ENCODE measurements around the gene HECW1. TPM values are rescaled to one million over a fixed set of nuclear protein-coding genes. Genes with fewer than 3 reads are reported as not detected.

HECW1 gene
- total RNA-seq, 4 donors from 2014 or later: 0.09 to 0.32 (median 0.12) TPM

DNA sequence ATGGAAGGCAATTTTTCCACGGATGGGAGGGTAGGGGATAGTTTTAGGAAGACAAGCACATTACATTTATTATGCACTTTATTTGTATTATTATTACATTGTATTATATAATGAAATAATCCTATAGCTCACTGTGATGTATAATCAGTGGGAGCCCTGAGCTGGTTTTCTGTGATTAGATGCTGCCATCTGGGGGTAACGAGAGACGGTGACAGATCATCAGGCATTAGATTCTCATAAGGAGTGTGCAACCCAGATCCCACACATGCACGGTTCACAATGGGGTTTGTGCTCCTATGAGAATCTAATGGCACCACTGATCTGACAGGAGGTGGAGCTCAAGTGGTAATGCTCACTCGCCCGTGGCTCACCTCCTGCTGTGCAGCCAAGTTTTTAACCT is 366.6 kb downstream of the HECW1 start:
- ATAC-seq (ENCODE audit: low FRiP score) (no peak), DNase-seq (ENCODE audit: low spot score) (no peak)
- TF ChIP-seq, protein P1, sequence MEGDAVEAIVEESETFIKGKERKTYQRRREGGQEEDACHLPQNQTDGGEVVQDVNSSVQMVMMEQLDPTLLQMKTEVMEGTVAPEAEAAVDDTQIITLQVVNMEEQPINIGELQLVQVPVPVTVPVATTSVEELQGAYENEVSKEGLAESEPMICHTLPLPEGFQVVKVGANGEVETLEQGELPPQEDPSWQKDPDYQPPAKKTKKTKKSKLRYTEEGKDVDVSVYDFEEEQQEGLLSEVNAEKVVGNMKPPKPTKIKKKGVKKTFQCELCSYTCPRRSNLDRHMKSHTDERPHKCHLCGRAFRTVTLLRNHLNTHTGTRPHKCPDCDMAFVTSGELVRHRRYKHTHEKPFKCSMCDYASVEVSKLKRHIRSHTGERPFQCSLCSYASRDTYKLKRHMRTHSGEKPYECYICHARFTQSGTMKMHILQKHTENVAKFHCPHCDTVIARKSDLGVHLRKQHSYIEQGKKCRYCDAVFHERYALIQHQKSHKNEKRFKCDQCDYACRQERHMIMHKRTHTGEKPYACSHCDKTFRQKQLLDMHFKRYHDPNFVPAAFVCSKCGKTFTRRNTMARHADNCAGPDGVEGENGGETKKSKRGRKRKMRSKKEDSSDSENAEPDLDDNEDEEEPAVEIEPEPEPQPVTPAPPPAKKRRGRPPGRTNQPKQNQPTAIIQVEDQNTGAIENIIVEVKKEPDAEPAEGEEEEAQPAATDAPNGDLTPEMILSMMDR (IDR thresholded peaks at IDR 0.05): no peak

GRCh38 chr7:43479543-43479942 is 367.1 kb downstream of the HECW1 start:
- TF ChIP-seq, protein P1 (IDR thresholded peaks at IDR 0.05): no peak

GRCh38 chr7:43480581-43480980 is 368.1 kb downstream of the HECW1 start:
- TF ChIP-seq, protein P1 (IDR thresholded peaks at IDR 0.05): no peak
- DNase-seq (ENCODE audit: low spot score) (no peak), ATAC-seq (ENCODE audit: low FRiP score) (no peak)

More at GRCh38 chr7:43479543-43479942, 367.1 kb downstream of the HECW1 start:
- DNase-seq (ENCODE audit: low spot score) (no peak), ATAC-seq (ENCODE audit: low FRiP score) (no peak)

- no peak for DNase-seq (ENCODE audit: low spot score)
- no peak for ATAC-seq (ENCODE audit: low FRiP score)
- TF ChIP-seq, protein P1 (IDR thresholded peaks at IDR 0.05): no peak
These were observed 369.6 kb downstream of the HECW1 start for GRCh38 chr7:43481902-43482678.

DNA sequence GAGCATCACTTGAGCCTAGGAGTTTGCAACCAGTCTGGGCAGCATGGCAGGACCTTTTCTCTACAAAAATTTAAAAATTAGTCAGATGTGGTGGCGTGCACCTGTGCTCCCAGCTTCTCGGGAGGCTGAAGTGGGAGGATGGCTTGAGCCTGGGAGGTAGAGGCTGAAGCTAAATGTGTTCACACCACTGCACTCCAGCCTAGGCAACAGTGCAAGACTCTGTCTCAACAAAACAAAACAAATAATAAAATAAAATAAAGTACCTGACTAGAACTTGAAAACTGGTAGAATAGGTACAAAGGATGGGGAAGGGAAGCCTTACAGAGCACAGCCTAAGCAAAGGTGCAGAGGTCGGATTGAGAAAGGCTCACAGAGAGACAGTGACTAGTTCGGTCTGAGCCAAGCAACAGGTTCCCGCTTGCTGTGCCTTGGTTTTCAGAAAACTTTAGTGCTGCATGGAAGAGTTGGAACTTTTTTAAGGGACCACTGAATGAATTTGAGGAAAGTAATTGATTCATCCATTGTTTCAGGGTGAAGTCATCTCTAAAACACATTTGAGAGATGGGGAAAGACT is 370.3 kb downstream of the HECW1 start:
- TF ChIP-seq, protein P1 (IDR thresholded peaks at IDR 0.05): no peak
- DNase-seq (ENCODE audit: low spot score): no peak
- no peak for ATAC-seq (ENCODE audit: low FRiP score)

DNA sequence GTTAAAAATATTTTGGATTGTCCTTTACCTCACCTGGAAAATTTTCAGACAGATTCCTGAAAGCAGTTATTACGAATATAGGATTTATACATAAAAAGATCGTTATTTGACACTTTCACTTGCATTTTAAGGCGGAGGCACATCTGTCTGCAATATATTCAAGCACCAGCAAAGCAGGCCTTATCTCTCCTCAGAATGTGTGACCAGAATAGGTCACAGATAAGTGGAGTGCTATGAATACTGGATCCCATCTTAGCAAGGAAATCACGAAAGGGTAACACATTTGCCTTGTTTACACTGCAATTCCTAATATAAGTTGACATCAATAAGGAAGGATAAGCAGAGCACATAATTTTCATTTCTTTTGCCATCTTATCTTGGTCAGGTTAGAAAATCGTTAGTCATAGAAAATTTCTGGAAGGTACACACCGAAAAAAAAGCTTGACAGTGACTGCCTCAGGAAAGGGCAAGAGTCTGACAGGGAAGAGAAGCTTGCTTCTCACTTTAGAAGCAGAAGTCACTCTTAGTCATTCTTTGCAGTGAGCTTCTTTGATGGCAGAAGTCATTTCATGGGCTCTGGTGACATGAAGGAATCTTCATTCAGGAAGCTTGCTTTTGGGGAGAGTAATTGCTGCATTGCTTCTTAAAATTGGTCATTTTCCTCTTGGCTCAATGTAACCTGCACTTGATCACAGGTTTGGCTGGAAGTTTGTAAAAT is 372.4 kb downstream of the HECW1 start:
- TF ChIP-seq, protein P1 (IDR thresholded peaks at IDR 0.05): no peak
- no peak for ATAC-seq (ENCODE audit: low FRiP score)

More for the DNA sequence above, 372.4 kb downstream of the HECW1 start:
- DNase-seq (ENCODE audit: low spot score): no peak
